Inflammatory macrophage (primary cell): ENCODE results near the gene TRAF7.

Experiments used
- DNase-seq, 2 donors: peaks; one replicate each; pipeline ENCODE4 v3.0.0-alpha.2; 2020 to 2022

Gene TRAF7

DNA sequence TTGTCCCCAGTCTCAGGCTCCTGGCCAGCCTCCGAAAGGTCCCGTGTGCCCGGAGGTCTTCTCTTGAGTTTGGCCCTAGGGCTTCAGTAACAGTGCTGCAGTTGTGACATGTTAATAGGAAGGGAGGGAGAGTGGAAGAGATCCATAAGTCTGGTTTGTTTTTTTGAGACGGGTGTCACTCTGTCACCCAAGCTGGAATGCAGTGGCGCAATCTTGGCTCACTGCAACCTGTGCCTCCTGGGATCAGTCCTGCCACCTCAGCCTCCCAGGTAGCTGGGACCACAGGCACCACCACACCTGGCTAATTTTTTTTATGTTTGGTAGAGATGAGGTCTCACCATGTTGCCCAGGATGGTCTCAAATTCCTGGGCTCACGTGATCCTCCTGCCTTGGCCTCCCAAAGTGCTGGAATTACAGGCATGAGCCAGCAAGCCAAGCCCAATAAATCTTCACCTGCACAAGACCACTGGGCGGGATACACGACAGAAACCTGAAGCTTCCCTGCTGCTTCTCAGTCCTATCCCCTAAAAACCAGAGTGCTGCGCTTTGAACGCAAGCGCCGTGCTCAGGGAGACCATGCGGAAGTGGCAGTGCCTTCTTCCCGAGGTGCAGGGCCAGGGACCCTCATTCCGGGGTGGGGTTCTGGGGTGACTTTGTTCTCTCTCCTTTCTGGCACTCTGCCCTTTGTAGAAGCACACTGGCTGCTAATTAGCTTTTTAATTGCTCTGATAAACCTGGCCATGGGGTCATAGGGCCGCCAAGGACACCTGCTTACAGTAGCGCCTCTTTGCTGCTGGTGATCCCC, 10.9 kb downstream of the TRAF7 start:
- no peak for DNase-seq

- DNase-seq: no peak
Observed at GRCh38 chr16:2167068-2167638, 11.6 kb downstream of the TRAF7 start.

- no peak for DNase-seq
Observed at GRCh38 chr16:2170080-2170479, 14.5 kb downstream of the TRAF7 start.

GRCh38 chr16:2170587-2171435, 15.2 kb downstream of the TRAF7 start:
- no peak for DNase-seq

DNA sequence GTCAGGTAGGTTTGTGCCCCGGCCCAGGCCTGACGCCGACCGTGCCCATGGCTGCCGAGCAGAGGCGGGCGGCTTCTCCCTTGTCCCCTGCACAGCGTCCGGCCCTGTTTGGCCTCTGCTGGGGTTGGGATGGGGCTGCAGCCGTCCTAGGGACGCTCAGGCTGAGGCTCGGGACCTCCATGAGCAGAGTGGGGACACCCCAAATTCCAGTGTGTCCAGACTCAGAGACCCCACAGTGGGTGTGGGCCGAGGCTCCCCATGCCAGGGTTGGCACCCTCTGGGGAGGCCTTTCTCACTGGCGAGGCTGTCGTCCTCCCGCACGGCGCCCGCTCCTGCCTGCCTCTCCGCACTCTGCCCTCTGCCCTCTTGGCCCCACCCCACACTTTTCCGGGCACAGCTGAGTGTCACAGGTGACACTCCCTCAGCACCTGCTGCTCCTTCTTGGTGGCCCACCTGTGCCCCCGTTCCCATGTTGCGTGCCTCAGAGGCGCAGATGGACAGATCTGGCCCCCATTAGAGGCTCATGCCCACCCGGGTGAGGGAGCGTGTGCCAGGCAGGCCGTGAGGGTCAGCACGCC, 16.1 kb downstream of the TRAF7 start:
- DNase-seq: no peak

- DNase-seq: no peak
Observed at GRCh38 chr16:2172688-2173335, 17.2 kb downstream of the TRAF7 start.

DNA sequence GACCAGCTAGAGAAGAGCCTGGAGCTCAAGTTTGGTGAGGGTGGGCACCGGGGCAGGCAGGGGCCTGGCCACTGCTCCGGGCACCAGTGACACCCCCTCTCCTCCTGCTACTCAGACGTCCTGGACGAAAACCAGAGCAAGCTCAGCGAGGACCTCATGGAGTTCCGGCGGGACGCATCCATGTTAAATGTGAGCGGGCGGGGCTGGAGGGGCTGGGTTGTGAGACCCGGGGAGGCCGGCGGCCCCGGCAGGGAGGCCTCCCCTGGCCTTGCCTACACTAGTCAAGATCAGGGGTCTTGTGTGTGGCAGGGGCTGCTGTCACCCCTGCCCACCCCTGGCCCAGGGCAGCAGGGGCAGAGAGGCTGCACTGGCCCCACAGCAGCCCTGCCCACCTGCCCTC, 17.8 kb downstream of the TRAF7 start:
- DNase-seq: no peak

GRCh38 chr16:2173916-2174315, 18.3 kb downstream of the TRAF7 start:
- DNase-seq: no peak

DNA sequence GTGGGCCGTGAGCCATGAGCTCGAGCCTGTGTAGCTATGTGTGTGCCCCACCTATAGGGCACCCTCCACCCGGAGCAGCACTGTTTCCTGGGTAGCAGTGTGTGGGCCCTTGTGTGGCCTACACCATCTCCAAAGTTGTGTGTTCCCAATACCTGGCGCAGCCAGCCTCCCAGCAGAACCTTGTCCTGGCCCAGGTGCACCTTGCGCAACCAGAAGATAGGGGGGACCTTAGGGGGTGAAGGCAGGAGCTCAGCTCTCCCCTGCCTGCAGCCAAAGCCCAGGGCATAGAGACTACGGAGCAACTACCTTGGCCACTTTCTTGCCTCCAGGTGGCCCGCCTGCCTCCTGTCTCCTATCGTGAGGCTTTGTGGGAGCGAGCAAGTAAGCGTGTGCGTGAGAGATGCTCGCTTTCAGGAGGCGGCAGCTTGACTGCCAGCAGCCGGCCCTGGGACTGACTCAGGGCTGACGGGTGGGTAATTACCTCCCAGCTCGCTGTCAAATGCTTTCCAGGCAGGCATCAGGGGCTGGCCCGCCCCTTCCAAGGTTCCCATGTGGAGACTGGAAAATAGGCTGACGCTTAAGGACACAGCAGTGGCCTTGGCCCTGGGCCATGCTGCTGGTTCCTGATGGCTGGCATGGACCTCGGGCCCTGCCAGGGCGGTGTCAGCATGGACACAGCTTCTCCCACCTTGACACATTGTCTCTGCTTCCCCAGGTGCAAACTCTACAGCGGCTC, 19.0 kb downstream of the TRAF7 start:
- no peak for DNase-seq

DNA sequence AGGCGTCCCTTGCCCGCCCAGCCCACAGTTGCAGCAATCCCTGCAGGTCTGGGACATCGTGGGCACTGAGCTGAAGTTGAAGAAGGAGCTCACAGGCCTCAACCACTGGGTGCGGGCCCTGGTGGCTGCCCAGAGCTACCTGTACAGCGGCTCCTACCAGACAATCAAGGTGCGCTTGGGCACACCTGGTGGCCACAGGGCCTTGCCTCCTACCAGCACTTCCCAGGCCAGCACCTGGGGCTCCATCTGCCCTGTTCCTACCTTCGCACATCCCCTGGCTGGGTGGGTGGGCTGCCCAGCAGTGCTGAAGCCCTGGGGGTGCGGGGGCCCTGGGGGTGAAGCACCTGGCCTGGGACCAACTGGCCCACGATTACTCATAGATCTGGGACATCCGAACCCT, 19.9 kb downstream of the TRAF7 start:
- no peak for DNase-seq

GRCh38 chr16:2176047-2176446, 20.5 kb downstream of the TRAF7 start:
- no peak for DNase-seq

- DNase-seq: no peak
Observed at GRCh38 chr16:2177101-2177500, 21.5 kb downstream of the TRAF7 start.

GRCh38 chr16:2177561-2177960, 22.0 kb downstream of the TRAF7 start:
- DNase-seq: no peak

DNA sequence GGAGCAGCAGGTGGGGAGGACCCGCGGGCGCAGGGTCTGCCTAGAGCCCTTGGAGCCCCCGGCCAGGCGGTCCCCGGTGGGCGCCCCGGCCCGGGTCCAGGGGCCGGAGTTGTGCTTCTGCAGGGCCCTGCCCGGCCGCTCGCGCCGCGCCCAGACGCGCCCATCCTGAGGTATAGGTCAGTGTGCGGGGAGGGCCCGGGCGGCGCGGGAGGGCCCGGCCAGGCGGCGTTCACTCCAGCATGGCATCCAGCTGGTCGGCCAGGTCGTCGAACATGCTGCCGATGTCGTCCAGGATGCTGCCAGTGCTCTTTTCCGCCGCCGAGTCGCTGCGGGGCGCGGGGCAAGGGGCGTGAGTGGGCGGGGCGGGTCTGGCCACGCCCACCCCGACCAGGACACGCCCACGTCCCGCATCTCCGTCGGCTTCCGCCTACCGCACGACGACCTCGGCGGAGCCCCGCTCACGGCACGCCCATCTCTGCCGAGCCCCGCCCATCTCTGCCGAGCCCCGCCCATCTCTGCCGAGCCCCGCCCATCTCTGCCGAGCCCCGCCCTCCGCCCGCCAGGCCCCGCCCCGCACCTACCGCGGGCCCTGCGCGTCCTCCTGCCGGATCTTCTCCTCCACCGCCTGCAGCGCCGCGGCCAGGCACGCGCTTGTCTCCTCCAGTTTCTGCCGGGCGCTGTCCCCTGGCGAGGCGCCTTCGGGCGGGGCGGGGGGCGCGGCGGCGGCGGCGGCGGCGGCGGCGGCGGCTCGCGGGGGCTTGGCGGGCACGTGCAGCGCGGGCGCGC, 22.9 kb downstream of the TRAF7 start:
- DNase-seq: peak in 1 of 2 donors; percentile 23

DNA sequence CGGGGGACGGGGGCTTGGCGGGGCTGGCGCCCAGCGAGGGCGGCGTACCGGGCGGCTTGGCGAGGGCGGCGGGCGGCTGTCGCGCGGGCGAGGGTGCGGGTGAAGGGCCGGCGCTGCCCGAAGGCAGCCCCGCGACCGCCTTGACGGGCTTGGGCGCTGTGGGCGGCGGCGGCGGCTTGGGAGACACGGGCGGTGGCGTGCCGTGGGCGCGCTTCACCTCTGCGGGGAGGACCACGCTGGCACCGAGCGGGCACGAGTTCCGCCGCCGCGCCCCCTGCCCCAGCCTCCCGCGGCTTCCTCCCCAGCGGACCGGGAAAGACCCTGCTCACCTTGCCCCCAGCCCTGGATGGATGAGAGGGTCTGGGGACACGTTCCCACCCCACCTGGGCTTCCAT, 23.5 kb downstream of the TRAF7 start:
- DNase-seq: no peak

GRCh38 chr16:2179576-2179975, 24.0 kb downstream of the TRAF7 start:
- no peak for DNase-seq

GRCh38 chr16:2180461-2180860, 24.9 kb downstream of the TRAF7 start:
- no peak for DNase-seq

DNA sequence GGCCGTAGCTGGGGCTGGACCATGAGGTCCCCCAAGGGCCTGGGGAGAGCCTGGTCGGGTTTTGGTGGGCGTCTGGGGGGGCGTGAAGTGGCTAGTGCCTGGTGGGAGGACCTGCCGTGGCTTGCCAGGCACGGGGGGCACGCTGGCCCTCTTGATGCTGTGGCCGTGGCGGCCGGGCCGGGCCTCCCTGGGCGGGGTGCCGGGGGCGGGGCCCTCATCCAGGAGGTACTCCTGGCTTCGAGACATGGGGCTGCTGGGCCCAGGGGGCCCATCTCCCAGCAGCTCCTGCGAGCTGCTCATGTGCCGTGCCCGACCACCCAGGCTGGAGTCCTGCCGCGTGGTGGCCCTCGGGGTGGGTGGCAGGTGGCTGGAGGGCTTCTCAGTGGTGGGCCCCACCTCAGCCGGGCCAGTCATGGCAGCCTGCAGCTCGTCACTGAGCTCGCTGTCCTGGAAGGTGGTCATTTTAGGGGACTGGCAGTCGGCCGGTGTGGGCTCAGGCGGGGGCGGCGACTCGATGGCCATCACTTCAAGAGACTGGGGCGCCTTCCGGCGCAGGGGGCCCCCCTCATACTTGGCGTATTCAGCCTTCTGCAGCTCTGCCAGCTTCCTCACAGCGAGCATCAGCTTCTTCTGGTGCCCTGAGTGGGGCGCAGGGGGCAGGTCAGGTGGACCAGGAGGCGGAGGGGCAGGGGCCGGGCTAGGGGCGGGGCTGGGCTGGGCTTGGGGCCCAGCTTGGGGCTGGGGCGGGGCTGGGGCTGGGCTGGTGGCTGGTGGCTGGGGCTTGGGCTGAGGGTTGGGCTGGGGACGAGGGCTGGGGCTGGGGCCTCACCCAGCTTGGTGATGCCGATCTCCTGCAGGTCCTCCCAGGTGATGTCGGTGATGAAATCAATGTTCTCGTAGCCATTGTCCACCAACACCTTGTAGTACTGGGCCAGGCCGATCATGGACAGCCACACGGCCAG, 25.7 kb downstream of the TRAF7 start:
- DNase-seq: no peak

- no peak for DNase-seq
Observed at GRCh38 chr16:2181952-2182351, 26.4 kb downstream of the TRAF7 start.

- DNase-seq: no peak
Observed at GRCh38 chr16:2183671-2184070, 28.1 kb downstream of the TRAF7 start.
